Left lung (tissue), 10 donors: ENCODE measurements around the gene ANK3. TPM values are rescaled to one million over a fixed set of nuclear protein-coding genes. Genes with fewer than 3 reads are reported as not detected.
"Not testable (repeated sequence)": the region's sequence is repeated elsewhere in the genome, so short reads cannot be mapped to it uniquely, and the experiment has no call there.

ENCODE experiments used
- ATAC-seq: fragments of 200-7000 bp; cut with Tn5 transposase; one replicate; pipeline ENCODE4 v1.9.1; 2020; ENCODE audit warnings: moderate library complexity
- DNase-seq, 4 donors: peaks; one replicate each; pipeline ENCODE4 v3.0.0-alpha.2; 2013 to 2020
- H3K27ac ChIP-seq, 2 donors: fragments of 200-600 bp; sonication (generic) in 1 of 2; one replicate each; pipeline versions ENCODE4 v1.5.0 to v1.8.0; 2020 to 2021
- H3K27me3 ChIP-seq, 2 donors: fragments of 200-600 bp; sonication (generic) in 1 of 2; one replicate each; pipeline versions ENCODE4 v1.5.0 to v1.8.0; 2020 to 2021
- H3K36me3 ChIP-seq, 2 donors: fragments of 200-600 bp; sonication (generic) in 1 of 2; one replicate each; pipeline versions ENCODE4 v1.5.0 to v1.8.0; 2020 to 2021
- H3K4me1 ChIP-seq, 2 donors: fragments of 200-600 bp; one replicate each; pipeline ENCODE4 v1.8.0; 2021
- H3K4me3 ChIP-seq, 2 donors: fragments of 200-600 bp; sonication (generic) in 1 of 2; one replicate each; pipeline versions ENCODE4 v1.5.0 to v1.8.0; 2020 to 2021; ENCODE audit warnings: mild to moderate bottlenecking in 1 of 2
- H3K9me3 ChIP-seq, 2 donors: fragments of 200-600 bp; sonication (generic) in 1 of 2; one replicate each; pipeline versions ENCODE4 v1.5.0 to v1.8.0; 2020 to 2021
- CTCF ChIP-seq, 2 donors: fragments of 200-600 bp; sonication (generic) in 1 of 2; IDR thresholded peaks; one replicate each; pipeline versions ENCODE4 v1.5.0 to v1.8.0; 2021; ENCODE audit warnings: antibody characterized with exemption in 2 of 2
- intact Hi-C, 2 donors: fragments of 100-400 bp; cut with DNase I; formaldehyde crosslinking; loops; one replicate each; pipeline versions ENCODE4 v1.11.2 to v1.14.2; 2022
- polyA plus RNA-seq, 6 donors: library from polyadenylated mRNA; unstranded; fragments of 120-200 nt; gene quantifications; one replicate each; pipeline ENCODE4 v1.2.1, GENCODE V29; 2013; ENCODE audit not compliant: insufficient read length in 6 of 6
- total RNA-seq, 2 donors: library from RNA; stranded (reverse); fragmentation: NEBNext Ultra II Directional; extraction: Animal tissue kit (Norgen Biotek cat#: 25700); gene quantifications; one replicate each; pipeline ENCODE4 v1.2.1, GENCODE V29; 2021
- donor health status: DM: no; HTN: yes; CAD: no.
- donor health status: DM: no; HTN: no; CAD: no.

The ANK3 gene
- total and polyA plus RNA-seq, 8 donors, result 22.1 to 74.1 (median 35.1) TPM

GRCh38 chr10:60035984-60036383, 353.7 kb downstream of the ANK3 start:
- Histone ChIP-seq H3K36me3 (no peaks in the 10 kb centered on the region), H3K9me3 (no peaks in the 10 kb centered on the region), H3K4me1 (peaks cover 9 to 13% of the 10 kb centered on the region in 2 donors), H3K4me3 (no peak overlapping the region), H3K27ac (no peak overlapping the region), H3K27me3 (no peaks in the 10 kb centered on the region)
- DNase-seq, result no peak
- intact Hi-C loops, result loop anchor here in 1 of 2 donors (10.0 kb wide), 1 partner anchor 411 kb away; no protein-coding TSS in a partner anchor
- no peak for TF ChIP-seq CTCF (IDR thresholded peaks at IDR 0.05)
- ATAC-seq, result no peak

GRCh38 chr10:60035375-60035774, 354.3 kb downstream of the ANK3 start:
- DNase-seq, ATAC-seq, H3K9me3 ChIP-seq, H3K4me3 ChIP-seq, H3K27me3 ChIP-seq, H3K27ac ChIP-seq, H3K36me3 ChIP-seq: not testable (repeated sequence)
- H3K4me1 ChIP-seq, result peaks cover 6 to 13% of the 10 kb centered on the region in 2 donors
- intact Hi-C loops, result loop anchor here in 1 of 2 donors (10.0 kb wide), 1 partner anchor 411 kb away; no protein-coding TSS in a partner anchor

- Histone ChIP-seq H3K4me3 (no peak overlapping the region), H3K27ac (no peak overlapping the region), H3K9me3 (no peaks in the 10 kb centered on the region), H3K4me1 (peaks cover 0 to 13% of the 10 kb centered on the region in 2 donors), H3K36me3 (no peaks in the 10 kb centered on the region), H3K27me3 (no peaks in the 10 kb centered on the region)
- peak; percentile 93 for ATAC-seq
- intact Hi-C loops, result loop anchor here in 1 of 2 donors (10.0 kb wide), 1 partner anchor 408 kb away; no protein-coding TSS in a partner anchor
- peak in 2 of 4 donors; percentile 40 to 54 for DNase-seq
- peak; percentile 33 to 38 for TF ChIP-seq CTCF (IDR thresholded peaks at IDR 0.05)
Observed at GRCh38 chr10:60032723-60033122, 357.0 kb downstream of the ANK3 start.

GRCh38 chr10:60031664-60032063, 358.0 kb downstream of the ANK3 start:
- DNase-seq (no peak), ATAC-seq (peak; percentile 55)
- Histone ChIP-seq H3K9me3 (no peaks in the 10 kb centered on the region), H3K4me1 (peaks cover 0 to 13% of the 10 kb centered on the region in 2 donors), H3K27ac (no peak overlapping the region), H3K27me3 (no peaks in the 10 kb centered on the region), H3K4me3 (no peak overlapping the region), H3K36me3 (no peaks in the 10 kb centered on the region)
- TF ChIP-seq CTCF (IDR thresholded peaks at IDR 0.05), result no peak
- intact Hi-C loops, result loop anchor here in 1 of 2 donors (10.0 kb wide), 1 partner anchor 407 kb away; no protein-coding TSS in a partner anchor

GRCh38 chr10:60031183-60031582, 358.5 kb downstream of the ANK3 start:
- intact Hi-C loops, result loop anchor here in 1 of 2 donors (10.0 kb wide), 1 partner anchor 406 kb away; no protein-coding TSS in a partner anchor
- peaks cover 0 to 13% of the 10 kb centered on the region in 2 donors for H3K4me1 ChIP-seq
- no peak overlapping the region for H3K27ac ChIP-seq
- no peaks in the 10 kb centered on the region for H3K27me3 ChIP-seq
- ATAC-seq, result no peak
- no peak for DNase-seq
- H3K36me3 ChIP-seq, result no peaks in the 10 kb centered on the region
- TF ChIP-seq CTCF (IDR thresholded peaks at IDR 0.05), result no peak
- H3K4me3 ChIP-seq, result no peak overlapping the region
- no peaks in the 10 kb centered on the region for H3K9me3 ChIP-seq

- ATAC-seq, result no peak
- H3K36me3 ChIP-seq, result no peaks in the 10 kb centered on the region
- no peak overlapping the region for H3K27ac ChIP-seq
- peak in 1 of 4 donors; percentile 26 for DNase-seq
- no peak overlapping the region for H3K4me3 ChIP-seq
- no peaks in the 10 kb centered on the region for H3K9me3 ChIP-seq
- H3K4me1 ChIP-seq, result peaks cover 0 to 13% of the 10 kb centered on the region in 2 donors
- no peak for TF ChIP-seq CTCF (IDR thresholded peaks at IDR 0.05)
- intact Hi-C loops, result no loop called here
- no peaks in the 10 kb centered on the region for H3K27me3 ChIP-seq
Observed at GRCh38 chr10:60029475-60029874, 360.2 kb downstream of the ANK3 start.
